ENCODE data around the gene RXFP1.
"Not testable (repeated sequence)": the region's sequence is repeated elsewhere in the genome, so short reads cannot be mapped to it uniquely, and the experiment has no call there.

RXFP1 gene

GRCh38 chr4:158606969-158607368, 85.3 kb downstream of the RXFP1 start:
- no peak for DNase-seq (ENCODE audit: low read depth in 2 of 3, low spot score in 2 of 3)

DNA sequence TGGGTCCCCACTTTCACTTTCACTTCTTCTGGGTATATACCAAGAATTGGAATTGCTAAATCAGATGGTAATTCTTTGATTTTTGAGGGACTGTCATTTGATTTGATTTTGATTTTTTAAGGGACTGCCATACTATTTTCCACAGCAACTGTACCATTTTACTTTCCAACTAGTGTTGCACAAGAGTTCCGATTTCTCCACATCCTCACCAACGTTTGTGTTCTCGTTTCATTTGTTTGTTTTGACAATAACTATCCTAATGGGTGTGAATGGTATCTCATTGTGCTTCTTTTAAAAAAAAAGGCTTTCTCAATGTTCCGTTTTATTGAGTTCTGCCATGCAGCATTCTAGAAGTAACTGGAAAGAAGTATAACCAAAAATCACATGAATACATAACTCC, 87.4 kb downstream of the RXFP1 start:
- no peak for DNase-seq (ENCODE audit: low read depth in 2 of 3, low spot score in 2 of 3)

GRCh38 chr4:158610790-158611189, 89.1 kb downstream of the RXFP1 start:
- DNase-seq (ENCODE audit: low read depth in 2 of 3, low spot score in 2 of 3) = no peak

DNA sequence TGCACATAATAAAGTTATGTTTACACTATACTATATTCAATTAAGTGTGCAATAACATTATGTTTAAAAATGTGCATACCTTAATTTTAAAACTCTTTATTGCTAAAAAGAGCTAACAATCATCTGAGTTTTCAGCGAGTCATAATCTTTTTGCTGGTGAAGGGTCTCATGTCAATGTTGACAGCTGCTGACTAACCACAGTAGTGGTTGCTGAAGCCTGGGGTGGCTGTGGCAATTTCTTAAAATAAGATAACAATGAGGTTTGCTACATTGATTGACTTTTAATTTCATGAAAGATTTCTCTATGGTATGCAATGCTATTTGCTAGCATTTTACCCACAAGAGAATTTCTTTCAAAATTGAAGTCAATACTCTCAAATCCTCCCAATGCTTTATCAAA, 91.4 kb downstream of the RXFP1 start:
- DNase-seq (ENCODE audit: low read depth in 2 of 3, low spot score in 2 of 3) = no peak

DNA sequence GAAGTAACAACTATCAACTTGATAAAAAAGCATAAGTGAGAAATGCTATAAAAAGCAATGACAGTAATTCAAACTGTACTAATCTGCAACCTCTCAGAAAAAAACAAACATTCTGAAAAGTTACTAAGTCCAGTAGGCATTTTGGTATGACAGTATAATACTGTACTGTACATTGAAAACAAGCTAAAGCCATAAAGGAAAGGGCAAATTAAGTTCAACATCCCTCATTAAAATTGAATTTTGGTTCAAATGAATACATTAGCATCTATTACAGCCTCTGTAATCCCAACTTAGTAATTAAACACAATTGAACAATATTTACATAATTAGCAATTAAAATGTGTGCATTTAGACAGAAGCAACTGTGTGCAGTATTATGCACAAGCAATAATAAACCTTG, 96.3 kb downstream of the RXFP1 start:
- DNase-seq (ENCODE audit: low read depth in 2 of 3, low spot score in 2 of 3) = no peak

DNA sequence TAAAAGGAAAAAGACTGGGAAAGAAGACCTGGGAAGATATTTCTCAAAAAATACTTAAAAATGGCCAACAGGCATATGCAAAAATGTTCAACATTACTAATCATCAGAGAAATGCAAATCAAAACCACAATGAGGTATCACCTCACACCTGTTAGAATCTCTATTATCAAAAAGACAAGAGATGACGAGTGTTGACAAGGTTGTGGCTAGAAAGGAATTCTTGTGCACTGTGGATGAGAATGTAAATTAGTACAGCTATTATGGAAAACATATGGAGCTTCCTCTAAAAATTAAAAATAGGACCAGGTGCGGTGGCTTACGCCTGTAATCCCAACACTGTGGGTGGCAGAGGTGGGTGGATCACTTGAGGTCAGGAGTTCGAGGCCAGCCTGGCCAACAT, 100.0 kb downstream of the RXFP1 start:
- DNase-seq (ENCODE audit: low read depth in 2 of 3, low spot score in 2 of 3) = no peak

GRCh38 chr4:158622251-158622650, 100.6 kb downstream of the RXFP1 start:
- DNase-seq (ENCODE audit: low read depth in 2 of 3, low spot score in 2 of 3) = no peak

- no peak for DNase-seq (ENCODE audit: low read depth in 2 of 3, low spot score in 2 of 3)
These were observed 103.3 kb downstream of the RXFP1 start for GRCh38 chr4:158624889-158625478.

GRCh38 chr4:158625544-158625943, 103.9 kb downstream of the RXFP1 start:
- no peak for DNase-seq (ENCODE audit: low read depth in 2 of 3, low spot score in 2 of 3)

- DNase-seq (ENCODE audit: low read depth in 2 of 3, low spot score in 2 of 3) = no peak
These were observed 109.2 kb downstream of the RXFP1 start for GRCh38 chr4:158630893-158631292.

DNA sequence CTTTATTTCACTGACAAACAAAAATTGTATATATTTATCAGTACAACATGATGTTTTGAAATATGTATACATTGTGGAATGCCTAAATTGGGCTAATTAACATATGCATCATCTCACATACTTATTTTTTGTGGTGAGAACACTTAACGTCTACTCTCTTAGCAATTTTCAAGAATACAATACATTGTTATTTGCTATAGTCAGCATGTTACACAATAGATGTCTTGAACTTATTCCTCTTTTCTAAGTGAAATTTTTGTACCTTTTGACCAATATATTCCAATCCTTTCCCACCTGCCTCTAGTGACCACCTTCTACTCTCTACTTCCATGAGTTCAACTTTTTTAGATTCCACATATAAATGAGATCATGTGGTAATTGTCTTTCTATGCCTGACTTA, 114.9 kb downstream of the RXFP1 start:
- DNase-seq (ENCODE audit: low read depth in 2 of 3, low spot score in 2 of 3) = no peak

- DNase-seq (ENCODE audit: low read depth in 2 of 3, low spot score in 2 of 3) = no peak
These were observed 122.7 kb downstream of the RXFP1 start for GRCh38 chr4:158644356-158644755.

DNA sequence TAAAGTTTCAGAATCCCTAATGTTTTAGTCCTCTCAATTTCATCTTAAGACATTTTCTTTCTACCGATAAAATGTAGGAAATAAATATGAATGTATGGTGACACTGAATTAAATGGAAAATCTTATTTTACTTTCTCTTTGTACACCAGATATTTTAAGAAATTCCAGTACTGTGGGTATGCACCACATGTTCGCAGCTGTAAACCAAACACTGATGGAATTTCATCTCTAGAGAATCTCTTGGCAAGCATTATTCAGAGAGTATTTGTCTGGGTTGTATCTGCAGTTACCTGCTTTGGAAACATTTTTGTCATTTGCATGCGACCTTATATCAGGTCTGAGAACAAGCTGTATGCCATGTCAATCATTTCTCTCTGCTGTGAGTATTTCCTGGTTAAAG, 123.1 kb downstream of the RXFP1 start:
- DNase-seq (ENCODE audit: low read depth in 2 of 3, low spot score in 2 of 3) = no peak

DNA sequence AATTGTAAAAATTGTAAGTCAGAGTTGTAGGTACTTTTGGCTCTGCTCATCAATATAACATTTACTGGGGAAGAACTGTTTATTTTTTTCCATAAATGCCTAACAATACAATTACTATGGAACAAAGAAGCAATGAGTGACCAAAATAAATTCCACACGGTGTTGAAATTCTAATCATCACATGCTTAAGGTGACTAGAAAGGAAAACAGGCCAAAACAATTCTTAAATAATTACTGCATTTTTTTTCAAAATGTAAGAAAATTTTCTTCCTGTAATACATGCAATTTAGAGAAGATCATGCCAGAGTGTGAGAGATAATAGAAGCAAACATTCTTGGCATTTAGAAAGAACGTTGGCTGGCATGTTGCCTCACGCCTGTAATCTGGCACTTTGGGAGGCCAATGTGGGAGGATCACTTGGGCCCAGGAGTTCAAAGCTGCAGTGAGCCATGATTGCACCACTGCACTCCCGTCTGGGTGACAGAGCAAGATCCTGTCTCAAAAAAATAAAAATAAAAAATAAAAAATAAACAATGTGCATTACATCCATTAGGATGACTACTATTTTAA, 127.5 kb downstream of the RXFP1 start:
- DNase-seq (ENCODE audit: low read depth in 2 of 3, low spot score in 2 of 3) = no peak

- no peak for DNase-seq (ENCODE audit: low read depth in 2 of 3, low spot score in 2 of 3)
These were observed 131.2 kb downstream of the RXFP1 start for GRCh38 chr4:158652920-158653319.

GRCh38 chr4:158656439-158656838, 134.8 kb downstream of the RXFP1 start:
- no peak for DNase-seq (ENCODE audit: low read depth in 2 of 3, low spot score in 2 of 3)

- no peak for DNase-seq (ENCODE audit: low read depth in 2 of 3, low spot score in 2 of 3)
These were observed 135.6 kb downstream of the RXFP1 start for GRCh38 chr4:158657291-158657690.

GRCh38 chr4:158663255-158663654, 141.6 kb downstream of the RXFP1 start:
- DNase-seq (ENCODE audit: low read depth in 2 of 3, low spot score in 2 of 3) = not testable (repeated sequence)

- DNase-seq (ENCODE audit: low read depth in 2 of 3, low spot score in 2 of 3) = not testable (repeated sequence)
These were observed 142.3 kb downstream of the RXFP1 start for GRCh38 chr4:158663707-158664625.

GRCh38 chr4:158664806-158665205, 143.1 kb downstream of the RXFP1 start:
- no peak for DNase-seq (ENCODE audit: low read depth in 2 of 3, low spot score in 2 of 3)

- no peak for DNase-seq (ENCODE audit: low read depth in 2 of 3, low spot score in 2 of 3)
These were observed 145.2 kb downstream of the RXFP1 start for GRCh38 chr4:158666892-158667291.

DNA sequence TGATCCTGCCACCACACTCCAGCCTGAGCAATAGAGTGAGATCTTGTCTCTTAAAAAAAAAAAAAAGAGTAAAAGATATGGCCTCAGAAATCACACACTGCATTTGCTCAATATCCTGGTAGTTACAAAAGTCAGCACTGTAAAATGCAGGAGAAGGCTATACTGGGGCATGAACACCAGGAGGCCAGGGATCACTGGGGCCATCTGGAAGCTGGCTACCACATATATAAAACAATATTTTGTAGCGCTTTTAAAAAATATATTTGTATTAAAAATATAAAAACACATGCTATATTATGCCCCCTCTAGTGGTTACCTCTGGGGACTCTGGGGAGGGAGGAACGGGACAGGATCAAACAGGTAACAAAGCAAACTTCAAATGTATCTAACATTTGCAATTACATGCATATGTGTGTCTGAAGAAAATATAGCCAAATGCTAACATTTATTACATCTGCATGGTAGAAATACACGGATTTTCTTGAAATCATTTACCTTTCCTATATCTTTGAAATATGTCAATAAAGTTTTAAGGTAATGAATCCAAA, 146.0 kb downstream of the RXFP1 start:
- DNase-seq (ENCODE audit: low read depth in 2 of 3, low spot score in 2 of 3) = no peak
